Femur (tissue), 1 donor: ENCODE results near the gene GALNT9.
"Not testable (repeated sequence)": the region's sequence is repeated elsewhere in the genome, so short reads cannot be mapped to it uniquely, and the experiment has no call there.

Experiments
- DNase-seq: peaks from one replicate; pipeline ENCODE4 v3.0.0-alpha.2; 2017

GALNT9 gene

DNA sequence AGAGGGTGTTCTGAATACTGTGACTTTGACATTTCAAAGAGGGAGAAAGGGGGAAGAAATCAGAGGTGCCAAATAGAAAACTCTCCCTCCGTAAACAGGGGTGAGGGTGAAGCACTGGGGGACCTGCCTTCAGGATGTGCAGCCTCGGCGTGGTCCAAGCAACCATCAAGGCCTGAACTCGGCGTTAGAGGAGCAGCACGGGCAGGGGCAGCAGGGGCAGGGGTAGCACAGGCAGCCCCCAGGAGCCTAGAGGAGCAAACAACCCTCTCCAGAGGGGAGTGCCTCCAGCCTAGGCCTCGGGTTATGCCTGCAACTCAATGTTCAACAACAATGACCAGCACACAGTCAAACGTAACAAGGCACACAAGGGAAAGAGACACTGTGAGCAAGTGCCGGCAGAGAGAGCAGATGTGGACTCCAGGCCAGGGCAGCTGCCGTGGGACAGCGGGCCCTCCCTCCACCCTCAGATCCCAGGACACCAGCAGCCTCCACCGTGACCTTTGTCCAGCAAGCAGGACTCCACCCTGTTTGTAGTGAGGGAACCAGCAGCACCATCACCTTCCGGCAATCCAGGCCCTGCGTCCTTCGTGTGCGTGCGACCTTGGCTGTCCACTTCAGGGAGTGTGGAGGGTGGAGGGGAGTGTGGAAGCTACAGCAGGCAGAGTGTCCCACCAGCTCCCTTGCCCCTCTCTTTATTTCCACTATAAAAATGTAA is 18.0 kb downstream of the GALNT9 start:
- no peak for DNase-seq

DNA sequence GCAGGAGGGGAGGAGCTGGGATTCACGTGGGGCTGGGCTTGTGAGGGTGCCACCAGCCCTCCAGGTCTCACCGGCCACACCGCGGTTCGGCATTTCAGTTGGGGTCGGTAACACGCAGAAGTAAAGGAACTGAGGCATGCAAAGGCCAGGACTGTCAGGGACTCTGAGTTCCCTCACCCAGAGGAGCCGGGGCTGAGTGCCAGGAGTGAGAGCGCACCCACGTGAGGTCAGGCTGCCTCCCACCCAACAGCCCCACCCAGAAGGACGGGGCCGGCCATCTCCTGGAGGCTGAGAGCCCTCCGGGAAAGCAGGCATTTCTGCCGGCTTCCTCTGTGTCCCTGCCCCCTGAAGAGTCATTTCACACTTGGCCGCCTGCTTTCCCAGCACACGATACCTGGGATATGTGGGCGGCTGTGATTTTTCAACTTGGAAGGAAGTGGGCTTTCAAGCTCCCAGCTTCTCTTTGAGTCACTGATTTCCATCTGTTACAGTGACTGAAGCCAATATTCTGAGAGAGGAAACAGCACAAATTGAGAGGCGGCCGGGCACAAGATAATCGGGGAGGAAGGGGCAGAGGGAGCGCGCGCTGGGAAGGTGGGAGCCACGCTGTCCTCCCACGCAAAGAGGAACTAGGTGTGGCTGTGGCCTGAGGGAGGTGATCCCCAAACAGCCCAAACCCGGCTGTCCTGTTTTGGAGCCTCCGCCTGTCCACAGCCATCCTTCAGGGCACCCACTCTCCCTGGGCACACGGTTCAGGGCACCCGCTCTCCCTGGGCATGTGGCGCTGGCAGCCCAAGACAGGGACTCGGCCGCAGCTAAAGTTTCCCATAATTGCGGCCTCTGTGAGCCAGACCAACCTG is 19.0 kb downstream of the GALNT9 start:
- DNase-seq = no peak

DNA sequence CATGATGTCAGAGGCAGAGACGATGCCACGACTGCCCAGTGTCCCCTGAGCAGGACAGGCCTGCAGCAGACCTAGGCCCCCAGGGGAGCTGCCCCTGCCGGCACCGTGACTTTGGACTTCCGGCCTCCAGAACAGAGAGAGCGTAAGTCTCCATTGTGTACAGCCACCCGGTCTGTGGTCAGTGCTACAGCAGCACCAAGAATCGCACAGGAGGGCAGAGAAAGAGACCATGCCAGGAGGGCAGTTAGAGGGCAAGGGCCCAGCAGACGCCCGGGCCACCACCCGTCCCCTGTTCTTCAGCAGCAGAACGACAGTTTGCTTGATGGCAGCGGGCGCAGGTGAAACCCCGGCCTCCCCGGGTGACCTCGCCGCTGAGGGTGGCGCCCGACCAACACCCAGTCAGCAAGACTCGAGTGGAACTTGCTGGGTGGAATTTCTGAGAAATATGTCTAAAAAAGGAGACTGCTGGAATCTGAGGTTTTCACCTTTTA is 19.7 kb downstream of the GALNT9 start:
- DNase-seq = no peak

DNA sequence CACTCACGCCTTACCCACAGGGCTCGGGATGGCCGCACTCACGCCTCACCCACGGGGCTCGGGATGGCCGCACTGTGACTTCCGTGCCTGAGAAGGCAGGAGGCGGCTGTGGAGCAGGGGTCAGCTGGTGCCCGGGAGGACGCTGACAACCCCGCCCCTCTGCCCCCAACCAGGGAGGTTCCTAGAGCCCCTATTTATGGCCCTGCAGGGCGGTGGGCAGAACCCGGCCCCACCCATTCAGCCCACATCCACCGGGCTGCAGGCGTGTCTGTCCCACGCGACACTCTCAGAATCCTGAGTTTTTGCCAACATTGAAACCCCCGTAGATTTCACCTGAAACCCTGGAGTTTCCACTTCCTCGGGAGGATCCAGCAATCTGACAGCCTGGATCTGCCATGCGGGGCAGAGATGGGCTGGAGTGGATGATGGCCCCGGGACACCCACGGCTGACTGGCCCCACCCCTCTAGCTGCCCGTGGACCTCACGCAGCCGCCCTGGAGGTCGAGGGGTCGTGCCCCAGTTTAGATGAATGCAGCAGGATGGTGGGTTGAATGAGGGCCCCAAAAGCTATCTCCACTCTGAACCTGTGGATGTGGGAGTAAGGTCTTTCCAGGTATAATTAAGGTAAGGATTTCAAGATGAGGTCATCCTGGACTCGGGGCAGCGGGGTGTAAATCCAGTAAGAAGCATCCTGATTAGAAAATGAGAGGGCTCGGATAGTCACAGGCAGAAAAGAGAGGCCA is 20.4 kb downstream of the GALNT9 start:
- no peak for DNase-seq

DNA sequence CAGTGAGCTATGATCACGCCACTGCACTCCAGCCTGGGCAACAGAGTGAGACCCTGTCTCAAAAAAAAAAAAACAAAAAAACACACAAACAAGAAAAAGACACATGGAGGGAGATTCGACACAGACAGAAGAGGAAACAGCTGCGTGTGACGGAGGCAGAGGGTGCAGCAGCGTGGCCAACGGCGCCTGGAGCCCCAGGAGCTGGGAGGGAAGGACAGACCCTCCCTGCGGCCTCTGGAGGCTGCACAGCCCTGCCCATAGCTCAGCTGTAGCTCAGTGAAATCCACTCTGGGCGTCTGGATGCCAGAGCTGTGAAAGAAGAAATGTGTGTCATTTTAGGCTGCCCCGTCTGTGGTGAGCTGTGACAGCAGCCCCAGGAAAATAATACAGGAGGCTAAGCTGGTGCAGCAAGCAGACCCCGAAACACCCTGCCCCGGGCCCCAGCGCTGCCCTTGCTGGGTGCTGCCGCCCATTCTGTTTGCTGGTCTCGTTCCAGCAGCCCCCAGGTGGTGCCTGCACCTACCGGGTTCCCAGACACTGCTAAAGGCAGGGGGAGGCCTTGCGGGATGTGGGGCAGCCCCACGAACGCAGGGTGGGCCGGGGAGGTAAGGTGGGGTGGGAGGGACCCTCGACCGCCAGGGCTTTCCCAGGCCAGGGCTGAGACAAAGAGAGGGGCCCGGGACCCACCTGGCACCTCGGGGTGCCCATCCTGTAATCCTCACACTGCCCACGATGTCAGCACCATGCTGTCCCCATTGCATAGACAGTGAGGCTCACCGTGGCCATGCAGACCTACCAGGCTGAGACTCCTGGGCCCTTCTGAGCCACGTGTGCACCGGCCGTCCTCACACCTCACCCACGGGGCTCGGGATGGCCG is 21.2 kb downstream of the GALNT9 start:
- DNase-seq = no peak

DNA sequence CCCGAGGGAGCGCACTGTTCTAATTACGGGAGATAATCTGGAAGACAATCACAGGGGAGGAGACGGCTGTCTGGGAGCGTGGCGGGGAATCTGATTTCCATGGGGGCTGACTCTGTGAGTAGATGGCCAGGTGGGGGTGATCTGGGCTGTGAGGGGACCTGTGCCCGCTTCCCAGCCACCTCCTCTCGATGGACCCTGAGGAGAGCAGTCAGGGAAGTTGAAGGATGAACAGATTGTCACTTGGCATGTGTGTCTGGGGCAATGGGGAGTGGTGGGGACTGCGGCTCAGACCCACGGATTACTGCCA is 22.6 kb downstream of the GALNT9 start:
- no peak for DNase-seq

DNA sequence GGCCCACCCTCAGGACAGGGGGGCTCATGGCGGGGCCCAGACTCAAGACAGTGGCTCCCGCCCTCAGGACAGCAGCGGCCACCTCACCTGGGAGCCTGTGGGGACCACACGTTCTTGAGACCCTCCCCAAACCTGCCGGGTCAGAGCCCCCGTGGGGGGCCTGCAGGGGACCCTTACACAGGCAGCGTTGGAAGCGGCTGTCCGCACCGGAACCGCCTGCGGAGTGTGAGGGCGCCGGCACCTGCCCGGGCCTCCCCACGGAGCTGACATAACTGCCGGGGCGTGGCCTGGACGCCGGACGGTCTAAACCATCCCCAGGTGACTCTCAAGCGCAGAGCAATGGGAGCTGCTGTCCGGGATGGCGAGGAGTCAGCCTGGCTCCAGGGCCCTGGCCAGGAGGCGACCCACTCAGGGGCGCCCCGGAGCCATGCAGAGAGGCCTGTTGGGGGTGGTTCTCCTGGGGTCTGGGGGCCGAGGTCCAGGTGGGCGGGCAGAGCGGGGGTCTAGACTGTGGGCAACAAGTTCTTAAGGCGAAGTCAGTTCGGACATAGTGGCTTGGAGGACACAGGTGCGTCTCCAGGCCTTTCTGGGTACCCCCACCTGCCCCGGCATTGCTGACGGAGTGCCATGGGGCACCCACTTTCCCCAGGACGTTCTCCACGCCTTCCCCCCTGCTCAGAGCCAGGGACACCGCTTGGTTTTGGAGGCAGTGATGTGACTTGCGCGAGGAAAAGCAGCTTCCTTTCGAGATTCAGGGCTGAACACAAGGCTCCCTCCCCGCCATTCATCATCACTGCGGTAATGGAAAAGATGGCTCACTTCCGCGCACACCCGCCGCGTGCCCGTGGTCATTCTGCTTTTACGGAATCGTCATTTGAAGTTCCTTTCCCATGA is 23.2 kb downstream of the GALNT9 start:
- no peak for DNase-seq

DNA sequence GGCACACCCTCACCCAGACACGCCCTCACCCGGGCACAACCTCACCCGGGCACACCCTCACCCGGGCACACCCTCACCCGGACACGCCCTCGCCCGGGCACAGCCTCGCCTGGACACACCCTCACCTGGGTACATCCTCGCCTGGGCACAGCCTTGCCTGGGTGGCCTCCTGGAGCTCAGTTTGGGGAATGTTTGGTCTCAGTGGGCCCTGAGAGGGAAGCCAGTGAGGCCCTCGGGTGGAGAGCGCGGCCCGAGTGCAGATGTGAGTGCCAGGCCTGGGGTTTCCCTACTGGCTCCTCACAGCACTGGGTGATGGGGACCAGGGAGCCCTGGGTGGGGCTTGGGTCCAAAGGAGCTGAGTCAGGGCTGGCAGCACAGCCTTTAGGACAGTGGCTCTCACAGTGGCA is 23.8 kb downstream of the GALNT9 start:
- no peak for DNase-seq

DNA sequence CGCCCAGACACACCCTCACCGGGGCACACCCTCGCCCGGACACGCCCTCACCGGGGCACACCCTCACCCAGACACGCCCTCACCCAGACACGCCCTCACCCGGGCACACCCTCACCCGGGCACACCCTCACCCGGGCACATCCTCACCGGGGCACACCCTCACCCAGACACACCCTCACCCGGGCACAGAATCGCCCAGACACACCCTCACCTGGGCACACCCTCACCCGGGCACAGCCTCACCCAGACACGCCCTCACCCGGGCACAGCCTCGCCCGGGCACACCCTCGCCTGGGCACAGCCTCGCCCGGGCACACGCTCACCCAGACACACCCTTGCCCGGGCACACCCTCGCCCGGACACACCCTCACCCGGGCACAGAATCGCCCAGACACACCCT is 24.5 kb downstream of the GALNT9 start:
- DNase-seq = not testable (repeated sequence)

DNA sequence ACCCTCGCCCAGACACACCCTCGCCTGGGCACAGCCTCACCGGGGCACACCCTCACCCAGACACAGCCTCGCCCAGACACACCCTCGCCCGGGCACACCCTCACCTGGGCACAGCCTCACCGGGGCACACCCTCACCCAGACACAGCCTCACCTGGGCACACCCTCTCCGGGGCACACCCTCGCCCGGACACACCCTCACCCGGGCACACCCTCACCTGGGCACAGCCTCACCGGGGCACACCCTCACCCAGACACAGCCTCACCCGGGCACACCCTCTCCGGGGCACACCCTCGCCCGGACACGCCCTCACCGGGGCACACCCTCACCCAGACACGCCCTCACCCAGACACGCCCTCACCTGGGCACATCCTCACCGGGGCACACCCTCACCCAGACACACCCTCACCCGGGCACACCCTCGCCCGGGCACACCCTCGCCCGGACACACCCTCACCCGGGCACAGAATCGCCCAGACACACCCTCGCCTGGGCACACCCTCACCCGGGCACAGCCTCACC is 25.5 kb downstream of the GALNT9 start:
- DNase-seq = not testable (repeated sequence)

DNA sequence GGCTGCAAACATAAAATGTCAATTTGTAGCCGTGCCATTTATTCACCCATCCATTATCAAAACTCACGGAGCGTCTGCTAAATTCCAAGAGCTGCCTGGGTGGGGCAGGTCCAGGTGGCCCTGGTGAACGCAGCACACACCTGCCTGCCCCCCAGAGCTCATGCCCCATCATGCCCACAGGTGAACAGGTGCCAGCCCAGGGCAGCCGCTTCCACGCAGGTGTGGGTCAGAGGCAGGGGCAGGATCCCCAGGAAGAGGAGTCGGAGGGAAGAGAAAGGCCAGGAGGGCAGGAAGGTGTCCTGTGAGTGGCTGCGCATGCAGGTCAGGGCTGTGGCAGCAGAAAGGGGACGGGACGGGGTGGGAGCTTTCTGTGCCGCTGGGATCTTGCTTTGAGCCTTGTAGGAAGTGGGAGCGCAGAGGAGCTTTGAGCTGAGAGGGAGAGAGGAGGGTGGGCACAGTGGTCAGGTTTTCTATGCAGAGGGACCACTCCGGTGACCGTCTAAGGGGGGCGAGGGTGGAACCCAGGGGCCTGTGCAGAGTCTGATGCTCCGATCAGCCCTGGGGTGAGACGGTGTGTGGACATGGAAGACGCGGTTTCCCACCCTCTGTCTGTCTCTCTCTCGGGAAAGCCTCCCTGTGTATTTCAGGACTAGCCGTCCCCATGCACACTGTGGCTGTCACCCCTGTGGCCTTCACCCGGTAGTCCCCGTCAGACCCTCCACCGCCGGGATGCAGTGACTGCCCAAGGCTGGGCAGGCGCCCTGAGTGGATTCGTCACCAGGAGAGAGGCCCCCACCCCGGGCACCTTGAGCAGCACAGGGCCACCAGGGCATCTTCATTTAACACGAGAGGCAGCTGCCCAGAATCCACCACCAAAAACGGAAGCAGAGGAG is 26.7 kb downstream of the GALNT9 start:
- DNase-seq = no peak

DNA sequence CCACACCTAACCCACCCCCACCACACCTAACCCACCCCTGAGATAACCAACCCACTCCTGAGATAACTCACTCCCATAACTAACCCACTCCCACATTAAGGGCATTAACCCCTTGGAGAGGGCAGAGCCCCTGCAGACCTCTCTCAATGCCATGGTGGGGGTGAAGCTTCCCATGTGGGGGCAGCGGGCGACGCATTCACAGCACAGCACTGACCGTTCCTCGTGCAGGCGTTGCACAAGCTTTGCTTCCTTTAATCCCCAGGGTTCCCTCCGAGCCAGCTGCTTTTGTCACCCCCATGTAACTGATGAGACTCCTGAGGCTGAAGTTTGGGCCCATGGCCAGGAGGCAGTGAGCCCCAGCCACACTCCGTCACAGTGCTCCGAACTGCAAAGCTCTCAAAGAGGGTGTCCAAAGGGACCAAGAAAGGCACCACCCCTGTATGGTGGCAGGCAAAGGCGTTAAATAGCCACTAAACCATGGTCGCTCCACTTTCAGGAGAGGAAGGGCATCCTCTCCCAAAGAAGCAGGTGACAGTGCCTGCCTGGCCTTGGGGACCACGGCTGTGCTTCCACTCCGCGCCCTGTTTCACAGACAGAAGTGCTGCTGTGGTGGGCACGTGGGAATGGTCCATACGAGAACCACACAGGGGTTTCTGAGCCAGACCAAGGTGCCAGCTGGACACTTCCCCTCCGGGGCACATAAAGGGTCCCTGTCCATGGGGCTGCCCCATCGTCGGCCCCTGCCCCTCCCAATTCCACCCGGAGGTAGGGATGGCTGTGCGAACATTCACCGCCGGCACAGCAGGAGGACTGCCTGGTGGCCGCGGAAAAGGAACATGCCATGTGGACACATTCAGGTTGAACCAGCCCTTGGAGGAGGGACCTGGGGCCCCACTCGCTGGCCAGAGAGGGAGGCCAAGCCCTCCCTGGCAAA is 28.3 kb downstream of the GALNT9 start:
- no peak for DNase-seq

DNA sequence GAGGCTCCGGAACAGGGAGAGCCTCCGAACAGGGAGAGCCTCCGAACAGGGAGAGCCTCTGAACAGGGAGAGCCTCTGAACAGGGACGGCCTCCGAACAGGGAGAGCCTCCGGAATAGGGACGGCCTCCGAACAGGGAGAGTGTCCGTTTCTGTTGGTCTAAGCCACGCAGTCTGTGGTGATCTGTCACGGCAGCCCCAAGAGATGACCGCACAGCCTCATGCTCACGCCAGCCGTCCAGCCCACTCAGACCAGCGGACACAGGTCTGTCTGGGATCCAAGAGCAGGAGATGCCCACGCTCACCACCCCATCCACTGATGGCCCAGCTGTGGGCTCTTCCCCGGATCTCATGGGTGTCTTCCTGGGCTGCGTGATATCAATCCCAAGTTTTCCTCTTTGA is 33.3 kb downstream of the GALNT9 start:
- no peak for DNase-seq

DNA sequence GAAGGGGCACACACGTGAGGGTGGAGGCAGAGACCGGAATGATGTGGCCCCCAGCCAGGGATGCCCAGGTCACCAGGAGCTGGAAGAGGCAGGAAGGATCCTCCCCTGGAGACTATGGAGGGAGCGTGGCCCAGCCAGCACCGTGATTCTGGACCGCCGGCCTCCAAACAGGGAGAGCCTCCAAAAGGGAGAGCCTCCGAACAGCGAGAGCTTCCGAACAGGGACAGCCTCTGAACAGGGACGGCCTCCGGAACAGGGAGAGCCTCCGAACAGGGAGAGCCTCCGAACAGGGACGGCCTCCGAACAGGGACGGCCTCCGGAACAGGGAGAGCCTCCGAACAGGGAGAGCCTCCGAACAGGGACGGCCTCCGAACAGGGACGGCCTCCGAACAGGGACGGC is 33.8 kb downstream of the GALNT9 start:
- DNase-seq = not testable (repeated sequence)

DNA sequence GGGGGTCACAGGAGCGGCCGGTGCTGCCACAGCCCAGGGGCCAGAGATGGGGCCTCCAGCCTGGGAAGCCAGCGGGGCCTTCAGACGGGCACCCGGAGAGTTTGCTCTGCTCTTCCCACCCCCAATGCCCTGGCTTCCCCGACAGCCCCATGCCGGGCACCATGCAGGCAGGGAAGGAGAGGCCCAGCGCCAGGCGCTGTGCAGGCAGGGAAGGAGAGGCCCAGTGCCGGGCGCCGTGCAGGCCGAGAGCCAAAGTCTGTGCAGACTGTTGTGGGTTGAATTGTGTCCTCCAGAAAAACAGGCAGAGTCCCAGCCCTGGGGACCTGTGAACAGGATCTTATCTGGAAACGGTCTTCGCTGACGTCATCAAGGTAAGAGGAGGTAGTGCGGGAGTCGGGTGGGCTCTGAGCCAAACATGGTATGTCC is 34.3 kb downstream of the GALNT9 start:
- DNase-seq = no peak

DNA sequence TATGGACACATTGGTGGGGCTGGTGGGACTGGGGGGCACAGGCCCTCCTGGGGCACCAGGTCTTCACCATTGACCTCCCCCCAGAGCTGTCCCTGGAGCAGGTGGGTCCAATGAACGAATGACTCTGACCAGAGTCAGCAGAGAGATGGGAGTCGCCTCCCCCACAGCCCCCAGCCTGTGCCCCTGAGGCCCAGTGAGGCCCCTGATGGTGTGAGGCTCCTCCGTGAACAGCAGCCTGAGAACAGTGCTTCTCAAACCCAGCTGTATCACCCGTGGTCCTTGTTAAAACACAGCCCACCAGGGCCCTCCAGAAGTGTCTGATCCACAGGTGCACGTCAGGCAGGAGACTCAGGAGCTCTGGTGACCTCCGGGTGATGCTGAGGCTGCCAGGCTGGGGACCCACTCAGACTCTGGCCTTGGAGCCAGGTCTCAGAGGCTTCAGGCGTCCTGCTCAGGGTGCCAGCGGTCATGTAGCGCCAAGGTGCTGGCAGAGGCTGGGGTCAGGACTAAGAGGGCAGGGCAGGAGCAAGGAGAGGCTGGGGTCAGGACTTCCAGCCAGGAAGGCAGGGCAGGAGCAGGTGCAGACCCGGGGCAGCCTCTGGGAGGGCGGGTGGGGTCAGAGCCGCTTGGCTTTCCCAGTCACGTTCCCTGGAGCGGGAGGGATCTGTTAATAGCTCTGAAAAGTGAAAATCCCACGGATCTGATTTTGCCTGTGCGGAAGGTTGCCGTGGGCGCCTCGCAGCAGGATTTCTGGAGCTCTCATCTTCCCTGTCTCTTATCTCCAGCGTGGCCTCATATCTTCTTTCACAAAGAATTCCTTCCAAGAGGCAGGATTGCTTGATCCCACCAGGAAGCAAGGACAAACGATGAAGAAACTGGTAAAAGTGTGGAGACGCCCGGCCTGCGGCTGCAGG is 35.0 kb downstream of the GALNT9 start:
- no peak for DNase-seq
